A673 (cell line): ENCODE data around the gene EHMT1.

Experiments
- EZH2 ChIP-seq: fragments of 200-600 bp; sonication (generic); IDR thresholded peaks from 2 replicates; pipeline ENCODE4 v1.6.1; 2017; ENCODE audit warnings: borderline replicate concordance, low read depth, mild to moderate bottlenecking, mixed read lengths, antibody characterized with exemption, low read length; ENCODE audit not compliant: poor library complexity, severe bottlenecking
- TF ChIP-seq, protein P1 (sequence below): fragments of 300-800, 200-600 bp; sonication (generic); conservative IDR thresholded peaks from 2 replicates; pipeline ENCODE4 v1.5.1; 2017; ENCODE audit warnings: low read depth, mild to moderate bottlenecking, antibody characterized with exemption, low read length, moderate library complexity, mixed read lengths

DNA sequence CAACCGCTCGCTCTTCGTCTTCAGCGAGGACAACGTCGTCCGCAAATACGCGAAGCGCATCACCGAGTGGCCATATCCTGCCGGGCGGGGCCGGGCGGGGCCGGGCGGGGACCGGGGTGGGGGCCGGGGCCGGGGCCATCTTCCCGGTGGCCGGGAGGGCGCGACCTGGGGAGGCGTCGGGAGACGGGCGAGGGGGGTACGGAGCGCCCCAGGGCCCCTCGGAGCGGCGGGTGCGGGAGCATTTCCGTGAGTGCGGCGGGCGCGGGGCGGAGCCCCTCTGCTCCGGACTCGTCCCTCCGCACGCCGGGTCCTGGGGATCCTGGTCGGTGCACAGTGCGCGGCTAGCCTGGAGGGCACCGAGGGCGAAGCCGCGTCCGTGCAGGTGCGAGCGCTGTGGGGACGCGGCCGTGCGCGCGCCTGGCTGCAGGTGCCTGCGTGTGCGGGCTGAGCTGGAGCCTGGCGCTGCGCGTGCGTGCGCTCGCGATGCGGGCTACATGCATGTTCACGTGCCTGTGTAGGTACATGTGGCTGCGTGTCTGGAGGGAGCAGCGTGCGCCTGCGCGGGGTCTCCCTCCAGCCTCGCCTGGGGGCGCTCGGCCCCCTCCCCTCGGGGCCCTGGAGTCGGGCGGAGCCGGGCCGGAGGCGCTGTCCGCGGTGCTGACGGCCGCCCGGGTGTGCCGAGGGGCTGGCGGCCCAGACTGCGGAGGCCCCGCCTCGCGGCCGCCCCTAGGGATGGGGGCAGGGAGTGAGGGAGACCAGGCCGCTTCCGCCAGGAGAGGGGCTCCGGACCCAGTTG, 259.5 kb downstream of the EHMT1 start:
- TF ChIP-seq, protein P1, sequence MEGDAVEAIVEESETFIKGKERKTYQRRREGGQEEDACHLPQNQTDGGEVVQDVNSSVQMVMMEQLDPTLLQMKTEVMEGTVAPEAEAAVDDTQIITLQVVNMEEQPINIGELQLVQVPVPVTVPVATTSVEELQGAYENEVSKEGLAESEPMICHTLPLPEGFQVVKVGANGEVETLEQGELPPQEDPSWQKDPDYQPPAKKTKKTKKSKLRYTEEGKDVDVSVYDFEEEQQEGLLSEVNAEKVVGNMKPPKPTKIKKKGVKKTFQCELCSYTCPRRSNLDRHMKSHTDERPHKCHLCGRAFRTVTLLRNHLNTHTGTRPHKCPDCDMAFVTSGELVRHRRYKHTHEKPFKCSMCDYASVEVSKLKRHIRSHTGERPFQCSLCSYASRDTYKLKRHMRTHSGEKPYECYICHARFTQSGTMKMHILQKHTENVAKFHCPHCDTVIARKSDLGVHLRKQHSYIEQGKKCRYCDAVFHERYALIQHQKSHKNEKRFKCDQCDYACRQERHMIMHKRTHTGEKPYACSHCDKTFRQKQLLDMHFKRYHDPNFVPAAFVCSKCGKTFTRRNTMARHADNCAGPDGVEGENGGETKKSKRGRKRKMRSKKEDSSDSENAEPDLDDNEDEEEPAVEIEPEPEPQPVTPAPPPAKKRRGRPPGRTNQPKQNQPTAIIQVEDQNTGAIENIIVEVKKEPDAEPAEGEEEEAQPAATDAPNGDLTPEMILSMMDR, result peak; percentile 24; the same call in 1 of the 2 replicates
- TF ChIP-seq EZH2, result no peak
